ENCODE data around the gene KLHL14. TPM values are rescaled to one million over a fixed set of nuclear protein-coding genes. Genes with fewer than 3 reads are reported as not detected.

KLHL14 gene
- total and polyA plus RNA-seq, 11 donors, result 0.07 to 0.34 (median 0.12) TPM; not detected in 4

DNA sequence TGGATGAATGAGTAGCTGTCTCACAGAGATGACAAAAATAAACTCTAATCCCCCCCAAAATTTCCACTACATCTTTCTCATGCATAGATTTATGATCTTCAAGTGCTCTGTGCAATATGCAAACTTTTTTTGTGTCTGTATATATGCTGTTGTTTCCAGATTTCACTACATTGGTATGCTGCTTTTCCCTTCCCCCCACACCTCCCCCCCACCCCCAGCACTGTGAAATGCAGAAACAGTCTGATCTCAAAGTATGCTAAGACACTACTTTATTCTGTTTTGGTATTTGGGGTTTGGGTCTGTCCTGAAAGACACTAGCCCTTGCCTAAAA lies 524 bp upstream of the KLHL14 start:
- TF ChIP-seq, protein P1, sequence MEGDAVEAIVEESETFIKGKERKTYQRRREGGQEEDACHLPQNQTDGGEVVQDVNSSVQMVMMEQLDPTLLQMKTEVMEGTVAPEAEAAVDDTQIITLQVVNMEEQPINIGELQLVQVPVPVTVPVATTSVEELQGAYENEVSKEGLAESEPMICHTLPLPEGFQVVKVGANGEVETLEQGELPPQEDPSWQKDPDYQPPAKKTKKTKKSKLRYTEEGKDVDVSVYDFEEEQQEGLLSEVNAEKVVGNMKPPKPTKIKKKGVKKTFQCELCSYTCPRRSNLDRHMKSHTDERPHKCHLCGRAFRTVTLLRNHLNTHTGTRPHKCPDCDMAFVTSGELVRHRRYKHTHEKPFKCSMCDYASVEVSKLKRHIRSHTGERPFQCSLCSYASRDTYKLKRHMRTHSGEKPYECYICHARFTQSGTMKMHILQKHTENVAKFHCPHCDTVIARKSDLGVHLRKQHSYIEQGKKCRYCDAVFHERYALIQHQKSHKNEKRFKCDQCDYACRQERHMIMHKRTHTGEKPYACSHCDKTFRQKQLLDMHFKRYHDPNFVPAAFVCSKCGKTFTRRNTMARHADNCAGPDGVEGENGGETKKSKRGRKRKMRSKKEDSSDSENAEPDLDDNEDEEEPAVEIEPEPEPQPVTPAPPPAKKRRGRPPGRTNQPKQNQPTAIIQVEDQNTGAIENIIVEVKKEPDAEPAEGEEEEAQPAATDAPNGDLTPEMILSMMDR (IDR thresholded peaks at IDR 0.05), result no peak
- TF ChIP-seq POLR2A (IDR thresholded peaks at IDR 0.05), result no peak
- Histone ChIP-seq H3K27me3 (peaks cover 18 to 45% (median 33%) of the 10 kb centered on the region in 9 donors), H3K27ac (no peak overlapping the region), H3K4me3 (no peak overlapping the region), H3K9me3 (no peaks in the 10 kb centered on the region), H3K4me1 (peaks cover 0 to 32% (median 12%) of the 10 kb centered on the region in 12 donors), H3K36me3 (no peaks in the 10 kb centered on the region)
- DNase-seq, result no peak
- intact Hi-C loops (cut with DNase I), result no loop called here
- no peak for ATAC-seq

DNA sequence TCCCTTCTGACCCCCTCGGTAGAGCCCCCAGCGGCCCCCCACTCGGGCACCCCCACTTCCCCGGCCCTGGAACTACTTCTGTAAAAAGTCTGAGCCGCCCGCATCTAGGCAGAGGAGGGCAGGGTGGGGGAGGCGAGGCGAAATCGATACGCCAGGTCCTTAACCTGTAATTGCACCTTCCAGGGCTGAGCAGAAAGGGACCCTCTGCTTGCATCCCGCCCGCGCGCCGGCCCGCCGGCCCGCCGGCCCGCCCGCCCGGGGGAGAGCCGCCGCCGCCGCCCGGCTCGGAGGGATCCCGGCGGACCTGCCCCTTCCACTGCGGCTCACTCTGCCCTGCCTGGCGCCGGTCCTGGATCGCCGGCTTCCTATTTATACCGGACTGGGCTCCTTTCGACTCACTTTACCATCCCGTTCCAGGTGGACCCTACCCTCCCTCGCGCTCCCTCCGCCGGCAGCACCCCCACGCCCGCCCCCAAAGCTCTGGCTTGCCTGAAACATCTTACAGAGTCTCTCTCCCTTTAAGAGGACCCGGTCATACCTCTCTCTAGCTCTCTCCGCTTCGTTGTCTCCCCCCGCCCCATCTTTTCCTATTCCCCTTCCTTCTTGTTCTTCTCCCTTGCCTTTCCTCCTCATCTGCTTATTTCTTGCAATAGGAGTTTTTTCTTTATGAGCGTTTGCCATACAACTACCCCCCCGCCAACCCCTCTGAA lies 797 bp downstream of the KLHL14 start:
- peak overlapping the region in 1 of 12 donors; percentile 23 for H3K27ac ChIP-seq
- no peaks in the 10 kb centered on the region for H3K36me3 ChIP-seq
- H3K9me3 ChIP-seq, result no peaks in the 10 kb centered on the region
- H3K4me3 ChIP-seq, result peak overlapping the region; percentile 26 to 58 (median 46)
- ATAC-seq (peak in 3 of 4 donors; percentile 41 to 61 (median 45)), DNase-seq (peak in 1 of 5 donors; percentile 58)
- WGBS, 4 donors, result 3 to 6% (median 4%) methylated on average over 23 to 50 of the region's 50 CpGs
- intact Hi-C loops (cut with DNase I), result no loop called here
- peaks cover 0 to 32% (median 12%) of the 10 kb centered on the region in 12 donors for H3K4me1 ChIP-seq
- TF ChIP-seq POLR2A (IDR thresholded peaks at IDR 0.05), result no peak
- TF ChIP-seq, protein P1 (IDR thresholded peaks at IDR 0.05), result no peak
- H3K27me3 ChIP-seq, result peaks cover 18 to 53% (median 38%) of the 10 kb centered on the region in 9 donors

DNA sequence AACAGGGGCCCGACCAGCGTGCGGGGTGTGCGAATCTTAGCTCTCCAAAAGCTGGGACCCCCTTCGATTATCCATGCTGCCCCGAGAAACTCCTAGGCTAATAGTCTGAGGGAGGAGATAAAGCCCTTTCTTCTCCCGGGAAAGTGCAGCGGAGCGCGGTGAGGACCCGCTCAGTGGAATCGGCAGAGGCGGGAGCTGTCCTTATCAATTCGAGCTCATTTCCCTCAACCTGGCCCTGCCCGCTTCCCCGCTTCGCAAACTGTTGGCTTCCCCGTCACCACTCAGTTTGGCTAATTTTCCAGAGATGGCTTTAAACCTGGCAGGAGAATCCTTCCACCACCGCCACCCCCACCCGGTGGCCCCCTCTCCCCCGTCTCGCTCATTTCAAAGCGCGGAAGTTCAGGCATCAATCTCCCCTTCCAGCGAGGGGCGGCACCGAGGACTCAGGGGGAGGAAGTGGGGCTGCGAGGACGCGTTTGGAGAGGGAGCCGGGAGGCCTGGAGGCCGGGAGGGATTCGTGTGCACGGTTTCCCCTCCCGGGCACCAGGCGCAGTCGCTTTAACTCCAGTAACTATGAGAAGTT lies 1.6 kb downstream of the KLHL14 start:
- peak overlapping the region in 1 of 12 donors; percentile 23 for H3K27ac ChIP-seq
- H3K36me3 ChIP-seq, result no peaks in the 10 kb centered on the region
- TF ChIP-seq, protein P1 (IDR thresholded peaks at IDR 0.05), result no peak
- no peak for TF ChIP-seq POLR2A (IDR thresholded peaks at IDR 0.05)
- intact Hi-C loops (cut with DNase I), result no loop called here
- ATAC-seq (no peak), DNase-seq (peak in 1 of 5 donors; percentile 60)
- H3K4me3 ChIP-seq, result peak overlapping the region; percentile 26 to 58 (median 46)
- peaks cover 18 to 59% (median 40%) of the 10 kb centered on the region in 9 donors for H3K27me3 ChIP-seq
- 0 to 1% (median 0%) methylated on average over 28 to 37 of the region's 37 CpGs for WGBS, 4 donors
- H3K9me3 ChIP-seq, result no peaks in the 10 kb centered on the region
- peaks cover 0 to 32% (median 12%) of the 10 kb centered on the region in 12 donors for H3K4me1 ChIP-seq

DNA sequence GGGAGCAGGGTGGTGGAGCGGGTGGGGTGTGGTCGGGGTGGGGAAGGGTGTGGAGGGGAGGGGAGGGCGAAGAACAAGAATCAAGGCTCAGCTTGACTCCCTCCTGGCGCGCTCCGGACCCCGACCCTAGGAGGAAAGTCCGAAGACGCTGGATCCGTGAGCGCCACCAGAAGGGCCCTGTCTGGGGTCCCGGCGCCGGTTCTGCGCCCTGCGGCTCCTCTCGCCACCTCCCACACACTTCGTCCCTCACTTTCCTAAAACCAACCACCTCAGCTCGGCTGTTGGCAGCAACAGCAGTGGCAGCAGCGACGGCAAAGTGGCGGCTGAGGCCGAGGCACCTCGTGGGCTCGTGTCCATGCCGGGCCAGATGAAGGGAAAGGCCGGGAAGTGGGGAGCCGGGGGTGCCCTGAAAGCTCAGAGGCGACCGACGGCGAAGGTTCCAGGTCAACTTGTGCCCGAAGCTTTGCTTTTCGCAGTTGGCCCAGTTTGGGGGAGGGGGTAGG lies 2.1 kb downstream of the KLHL14 start:
- no peaks in the 10 kb centered on the region for H3K36me3 ChIP-seq
- DNase-seq (peak in 1 of 5 donors; percentile 49), ATAC-seq (no peak)
- peaks cover 0 to 32% (median 12%) of the 10 kb centered on the region in 12 donors for H3K4me1 ChIP-seq
- H3K27me3 ChIP-seq, result peaks cover 18 to 63% (median 40%) of the 10 kb centered on the region in 9 donors
- no peak overlapping the region for H3K27ac ChIP-seq
- no peaks in the 10 kb centered on the region for H3K9me3 ChIP-seq
- H3K4me3 ChIP-seq, result peak overlapping the region; percentile 26 to 58 (median 46)
- 2 to 3% (median 3%) methylated on average over 32 to 34 of the region's 34 CpGs; no CpG with 5 or more reads in 1 of the 4 donors for WGBS, 4 donors
- intact Hi-C loops (cut with DNase I), result no loop called here
- TF ChIP-seq POLR2A (IDR thresholded peaks at IDR 0.05), result no peak
- TF ChIP-seq, protein P1 (IDR thresholded peaks at IDR 0.05), result no peak

Data from heart left ventricle (tissue), 16 donors.